ENCODE results near the gene PTPN21. TPM values are rescaled to one million over a fixed set of nuclear protein-coding genes. Genes with fewer than 3 reads are reported as not detected.

PTPN21 gene
- total RNA-seq, 4 donors from 2014 or later = 15.7 to 20.8 (median 17.6) TPM

GRCh38 chr14:88430976-88431375 lies 123.8 kb downstream of the PTPN21 start:
- DNase-seq = no peak
- H3K27me3 ChIP-seq = no peaks in the 10 kb centered on the region
- H3K27ac ChIP-seq = no peak overlapping the region
- TF ChIP-seq POLR2A (IDR thresholded peaks at IDR 0.05) = no peak
- no peak for TF ChIP-seq CTCF (IDR thresholded peaks at IDR 0.05)
- H3K4me1 ChIP-seq = no peaks in the 10 kb centered on the region
- no peak overlapping the region for H3K4me3 ChIP-seq
- H3K9me3 ChIP-seq = no peaks in the 10 kb centered on the region
- H3K36me3 ChIP-seq = no peaks in the 10 kb centered on the region

- H3K27ac ChIP-seq = no peak overlapping the region
- TF ChIP-seq POLR2A (IDR thresholded peaks at IDR 0.05) (no peak), CTCF (IDR thresholded peaks at IDR 0.05) (no peak)
Measured at GRCh38 chr14:88426271-88426670, 128.5 kb downstream of the PTPN21 start.

GRCh38 chr14:88424573-88424972 lies 130.2 kb downstream of the PTPN21 start:
- no peak overlapping the region for H3K4me3 ChIP-seq
- H3K4me1 ChIP-seq = no peaks in the 10 kb centered on the region
- no peaks in the 10 kb centered on the region for H3K36me3 ChIP-seq
- H3K9me3 ChIP-seq = no peaks in the 10 kb centered on the region
- no peak for DNase-seq
- TF ChIP-seq POLR2A (IDR thresholded peaks at IDR 0.05) (no peak), CTCF (IDR thresholded peaks at IDR 0.05) (no peak)
- H3K27me3 ChIP-seq = no peaks in the 10 kb centered on the region
- no peak overlapping the region for H3K27ac ChIP-seq

More at GRCh38 chr14:88426271-88426670, 128.5 kb downstream of the PTPN21 start:
- no peak overlapping the region for H3K4me3 ChIP-seq
- H3K27me3 ChIP-seq = no peaks in the 10 kb centered on the region
- no peak for DNase-seq
- no peaks in the 10 kb centered on the region for H3K36me3 ChIP-seq
- no peaks in the 10 kb centered on the region for H3K4me1 ChIP-seq
- H3K9me3 ChIP-seq = no peaks in the 10 kb centered on the region

GRCh38 chr14:88422919-88423650 lies 131.7 kb downstream of the PTPN21 start:
- Histone ChIP-seq H3K36me3 (peaks cover 0 to 7% (median 0%) of the 10 kb centered on the region in 3 donors), H3K4me1 (no peaks in the 10 kb centered on the region), H3K27me3 (no peaks in the 10 kb centered on the region), H3K9me3 (peaks cover 0 to 5% (median 0%) of the 10 kb centered on the region in 4 donors), H3K4me3 (no peak overlapping the region), H3K27ac (no peak overlapping the region)
- TF ChIP-seq POLR2A (IDR thresholded peaks at IDR 0.05) = no peak
- no peak for TF ChIP-seq CTCF (IDR thresholded peaks at IDR 0.05)
- DNase-seq = no peak

- no peak overlapping the region for H3K27ac ChIP-seq
- peaks cover 0 to 12% (median 0%) of the 10 kb centered on the region in 4 donors for H3K9me3 ChIP-seq
- H3K27me3 ChIP-seq = no peaks in the 10 kb centered on the region
- TF ChIP-seq CTCF (IDR thresholded peaks at IDR 0.05) (no peak), POLR2A (IDR thresholded peaks at IDR 0.05) (no peak)
- no peaks in the 10 kb centered on the region for H3K4me1 ChIP-seq
- no peak for DNase-seq
- no peak overlapping the region for H3K4me3 ChIP-seq
- H3K36me3 ChIP-seq = peaks cover 0 to 16% (median 0%) of the 10 kb centered on the region in 3 donors
Measured at GRCh38 chr14:88422047-88422446, 132.8 kb downstream of the PTPN21 start.

Data from Peyer's patch (tissue), 4 donors.